GM12873 (cell line): Measurements from ENCODE around the gene MBOAT2.

Source experiments
- CTCF ChIP-seq: IDR thresholded peaks from 2 replicates; pipeline ENCODE4 v1.5.1; 2012; ENCODE audit warnings: low read depth, mild to moderate bottlenecking, moderate library complexity, low read length, control low read depth; ENCODE audit not compliant: insufficient read depth; ENCODE audit errors: missing control alignments

The MBOAT2 gene

DNA sequence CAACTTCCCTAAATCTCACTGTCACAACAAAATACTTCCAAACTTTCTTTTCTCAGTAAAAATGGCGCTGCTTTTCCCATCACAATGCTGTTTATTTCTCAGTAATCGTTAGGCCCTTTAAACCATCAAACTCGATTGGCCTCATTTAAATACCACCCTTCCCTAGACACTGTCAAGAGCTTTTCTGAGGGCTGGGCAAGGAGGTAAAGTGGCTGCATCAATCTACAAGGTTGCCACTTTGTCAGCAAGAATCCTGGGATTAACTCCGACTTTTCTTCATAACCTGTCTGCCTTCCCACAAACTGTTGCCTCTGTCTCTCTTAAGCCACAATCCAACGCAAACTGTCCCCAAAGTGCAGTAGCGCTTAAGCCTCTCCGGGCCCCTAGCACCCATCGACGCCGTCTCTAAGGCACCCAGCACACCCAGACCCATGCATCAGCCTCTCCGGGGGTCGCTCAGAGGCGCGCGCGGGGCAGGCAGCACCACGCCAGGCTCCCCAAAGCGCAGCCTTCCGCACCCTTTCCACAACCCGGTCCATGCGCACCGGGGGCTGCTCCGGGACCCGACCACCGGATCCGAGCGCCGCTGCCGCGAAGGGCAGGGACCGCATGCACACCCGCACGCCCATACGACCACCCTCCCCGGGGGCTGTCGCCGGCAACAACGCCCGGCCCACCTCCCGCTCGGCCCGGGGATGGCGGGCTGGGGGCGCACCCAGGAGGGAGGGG is 683 bp downstream of the MBOAT2 start:
- no peak for TF ChIP-seq CTCF

DNA sequence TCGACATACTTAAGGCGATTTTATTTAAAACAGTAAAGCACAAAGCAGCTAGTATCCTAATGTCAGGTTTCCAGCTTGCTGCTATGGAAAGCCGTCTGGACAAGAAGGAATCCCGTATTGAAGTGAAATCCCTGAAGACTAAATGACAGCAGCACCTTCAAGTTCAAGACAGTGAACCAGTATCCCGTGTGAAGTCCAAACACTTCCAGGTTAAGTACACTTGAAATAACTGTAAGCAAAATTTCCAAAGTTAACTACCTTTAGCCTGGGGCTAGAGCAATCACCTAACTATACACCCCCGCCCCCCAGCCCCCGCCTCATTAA is 1.2 kb downstream of the MBOAT2 start:
- no peak for TF ChIP-seq CTCF

DNA sequence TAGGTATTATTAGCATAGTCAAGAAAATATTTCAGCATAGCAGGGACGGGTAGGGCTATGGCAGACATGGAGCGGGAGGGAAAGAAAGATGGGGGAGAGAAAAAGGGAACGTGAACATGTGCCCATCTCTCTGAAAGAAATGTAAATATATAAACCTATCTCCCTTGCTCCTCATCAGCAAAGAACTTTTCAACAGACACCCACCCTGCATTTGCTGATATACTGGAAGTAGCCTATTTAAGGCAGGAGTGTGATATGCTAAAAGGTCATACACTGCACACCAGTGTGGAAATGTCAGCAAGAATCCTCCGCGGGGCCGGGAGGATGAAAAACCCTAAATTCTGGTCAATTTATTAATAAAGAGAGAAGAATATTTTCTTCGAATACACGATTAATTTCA is 1.7 kb downstream of the MBOAT2 start:
- no peak for TF ChIP-seq CTCF

GRCh38 chr2:9001229-9001628 is 2.3 kb downstream of the MBOAT2 start:
- no peak for TF ChIP-seq CTCF

DNA sequence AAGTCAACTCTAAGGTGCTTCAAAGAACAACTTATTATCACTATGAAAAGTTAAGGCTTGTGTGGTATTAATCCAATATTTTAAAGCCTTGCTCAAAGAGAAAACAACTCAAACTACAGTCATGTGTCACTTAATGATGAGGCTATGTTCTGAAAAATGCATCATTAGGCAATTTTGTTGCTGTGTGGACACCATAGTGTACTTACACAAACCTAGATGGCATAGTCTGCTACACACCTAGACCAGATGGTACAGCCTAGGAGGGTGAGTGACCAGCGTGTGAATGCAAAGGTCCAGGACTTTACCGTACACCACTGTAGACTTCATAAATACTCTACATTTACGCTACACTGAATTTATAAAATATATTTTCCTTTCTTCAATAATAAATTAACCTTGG is 3.0 kb downstream of the MBOAT2 start:
- no peak for TF ChIP-seq CTCF

DNA sequence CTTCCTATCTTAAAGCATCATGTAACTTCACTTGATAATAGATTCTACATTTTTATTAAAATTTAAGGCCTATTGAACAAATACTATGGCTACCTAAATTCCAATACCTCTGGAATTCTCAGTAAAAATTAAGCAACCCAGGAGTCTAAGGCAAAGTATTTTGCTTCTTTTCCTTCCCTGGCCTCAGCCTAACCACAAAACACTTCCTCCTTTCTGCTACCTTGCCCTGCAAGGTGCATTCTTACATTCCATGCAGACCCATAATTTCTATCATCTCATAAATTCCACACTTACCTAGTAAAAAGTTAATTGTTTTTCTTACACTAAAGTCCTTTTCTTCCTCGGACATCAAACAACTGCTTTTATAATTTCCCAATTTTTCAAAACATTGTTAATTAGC is 3.7 kb downstream of the MBOAT2 start:
- TF ChIP-seq CTCF: no peak

- TF ChIP-seq CTCF: no peak
These were observed 4.4 kb downstream of the MBOAT2 start for GRCh38 chr2:8999102-8999446.
